GM21367 (cell line): Measurements from ENCODE around the gene HRH2.
"Not testable (repeated sequence)": the region's sequence is repeated elsewhere in the genome, so short reads cannot be mapped to it uniquely, and the experiment has no call there.

Experiments
- ATAC-seq: cut with Tn5 transposase; IDR thresholded peaks from one replicate; pipeline ENCODE4 v1.9.1; 2021; ENCODE audit not compliant: unreplicated experiment

HRH2 gene

GRCh38 chr5:175657593-175658271 is at the start of gene HRH2:
HRH2 (plus strand) TSS chr5:175658071; CDS start chr5:175683234, 25,163 bp downstream.
- ATAC-seq, result no peak

GRCh38 chr5:175609526-175609925 is 48.3 kb upstream of the HRH2 start:
- no peak for ATAC-seq

GRCh38 chr5:175610381-175610780 is 47.5 kb upstream of the HRH2 start:
- ATAC-seq, result no peak

GRCh38 chr5:175610898-175611297 is 47.0 kb upstream of the HRH2 start:
- no peak for ATAC-seq

- ATAC-seq, result no peak
Observed at GRCh38 chr5:175614223-175614815, 43.6 kb upstream of the HRH2 start.

GRCh38 chr5:175614861-175615260 is 43.0 kb upstream of the HRH2 start:
- ATAC-seq, result no peak

- no peak for ATAC-seq
Observed at GRCh38 chr5:175616083-175616482, 41.8 kb upstream of the HRH2 start.

- not testable (repeated sequence) for ATAC-seq
Observed at GRCh38 chr5:175616527-175616926, 41.3 kb upstream of the HRH2 start.

GRCh38 chr5:175617447-175617846 is 40.4 kb upstream of the HRH2 start:
- no peak for ATAC-seq

GRCh38 chr5:175620527-175620926 is 37.3 kb upstream of the HRH2 start:
- no peak for ATAC-seq

- ATAC-seq, result no peak
Observed at GRCh38 chr5:175621971-175622370, 35.9 kb upstream of the HRH2 start.

- ATAC-seq, result no peak
Observed at GRCh38 chr5:175623088-175623487, 34.8 kb upstream of the HRH2 start.

- ATAC-seq, result no peak
Observed at GRCh38 chr5:175624316-175624715, 33.6 kb upstream of the HRH2 start.

GRCh38 chr5:175627005-175627404 is 30.9 kb upstream of the HRH2 start:
- no peak for ATAC-seq

- no peak for ATAC-seq
Observed at GRCh38 chr5:175627739-175628138, 30.1 kb upstream of the HRH2 start.

GRCh38 chr5:175628668-175629067 is 29.2 kb upstream of the HRH2 start:
- ATAC-seq, result no peak

- no peak for ATAC-seq
Observed at GRCh38 chr5:175629261-175629660, 28.6 kb upstream of the HRH2 start.

GRCh38 chr5:175629793-175630192 is 28.1 kb upstream of the HRH2 start:
- no peak for ATAC-seq

GRCh38 chr5:175635854-175636584 is 21.9 kb upstream of the HRH2 start:
- ATAC-seq, result no peak

- no peak for ATAC-seq
Observed at GRCh38 chr5:175638305-175638704, 19.6 kb upstream of the HRH2 start.

- ATAC-seq, result no peak
Observed at GRCh38 chr5:175640106-175640775, 17.6 kb upstream of the HRH2 start.

- ATAC-seq, result no peak
Observed at GRCh38 chr5:175642998-175643397, 14.9 kb upstream of the HRH2 start.
